Duodenal mucosa (tissue), 2 donors: ENCODE results near the gene MFN2.
A peak's percentile ranks its signal among the peaks of the same experiment; 100 is the strongest.

Source experiments
- H3K27ac ChIP-seq: one replicate; pipeline ENCODE4 v1.7.0; 2013; ENCODE audit warnings: low read depth, low read length
- H3K27me3 ChIP-seq, 2 donors: one replicate each; pipeline ENCODE4 v1.7.0; 2013; ENCODE audit warnings: low read length in 2 of 2, control low read depth in 1 of 2; ENCODE audit not compliant: insufficient read depth in 2 of 2, control insufficient read depth in 1 of 2
- H3K36me3 ChIP-seq, 2 donors: one replicate each; pipeline ENCODE4 v1.7.0; 2013; ENCODE audit warnings: low read length in 2 of 2, control low read depth in 1 of 2; ENCODE audit not compliant: insufficient read depth in 2 of 2, control insufficient read depth in 1 of 2
- H3K4me1 ChIP-seq, 2 donors: one replicate each; pipeline ENCODE4 v1.7.0; 2013; ENCODE audit warnings: low read length in 2 of 2, control low read depth in 1 of 2; ENCODE audit not compliant: insufficient read depth in 2 of 2, control insufficient read depth in 1 of 2
- H3K4me3 ChIP-seq, 2 donors: one replicate each; pipeline ENCODE4 v1.7.0; 2013; ENCODE audit warnings: low read length in 2 of 2, low read depth in 1 of 2
- H3K9ac ChIP-seq, 2 donors: one replicate each; pipeline ENCODE4 v1.7.0; 2013; ENCODE audit warnings: low read length in 2 of 2, low read depth in 1 of 2
- H3K9me3 ChIP-seq, 2 donors: one replicate each; pipeline ENCODE4 v1.7.0; 2013; ENCODE audit warnings: low read length in 2 of 2, control low read depth in 1 of 2; ENCODE audit not compliant: control insufficient read depth in 1 of 2

MFN2 gene

GRCh38 chr1:11980676-11980972, 380 bp downstream of the MFN2 start:
- Histone ChIP-seq H3K4me3 (peak overlapping the region; percentile 98 to 99), H3K9me3 (no peaks in the 10 kb centered on the region), H3K27ac (peak overlapping the region; percentile 93), H3K36me3 (peaks cover 6 to 28% of the 10 kb centered on the region in 2 donors), H3K9ac (peak overlapping the region; percentile 99 to 100), H3K27me3 (no peaks in the 10 kb centered on the region), H3K4me1 (peaks cover 55 to 63% of the 10 kb centered on the region in 2 donors)

GRCh38 chr1:11981378-11982009, 1.2 kb downstream of the MFN2 start:
- peak overlapping the region; percentile 98 to 99 for H3K4me3 ChIP-seq
- H3K9me3 ChIP-seq = no peaks in the 10 kb centered on the region
- H3K27ac ChIP-seq = no peak overlapping the region
- peaks cover 13 to 36% of the 10 kb centered on the region in 2 donors for H3K36me3 ChIP-seq
- peak overlapping the region in 1 of 2 donors; percentile 100 for H3K9ac ChIP-seq
- H3K4me1 ChIP-seq = peaks cover 55 to 69% of the 10 kb centered on the region in 2 donors
- H3K27me3 ChIP-seq = no peaks in the 10 kb centered on the region

- Histone ChIP-seq H3K4me1 (peaks cover 55 to 69% of the 10 kb centered on the region in 2 donors), H3K9me3 (no peaks in the 10 kb centered on the region), H3K36me3 (peaks cover 13 to 36% of the 10 kb centered on the region in 2 donors), H3K4me3 (peak overlapping the region in 1 of 2 donors; percentile 99), H3K27me3 (no peaks in the 10 kb centered on the region), H3K27ac (no peak overlapping the region), H3K9ac (peak overlapping the region in 1 of 2 donors; percentile 100)
These were observed 1.8 kb downstream of the MFN2 start for GRCh38 chr1:11982010-11982392.

GRCh38 chr1:11984121-11984520, 3.9 kb downstream of the MFN2 start:
- H3K27ac ChIP-seq = peak overlapping the region; percentile 51
- H3K4me3 ChIP-seq = peak overlapping the region in 1 of 2 donors; percentile 44
- H3K9ac ChIP-seq = peak overlapping the region; percentile 13 to 56
- no peaks in the 10 kb centered on the region for H3K9me3 ChIP-seq
- H3K4me1 ChIP-seq = peaks cover 45 to 57% of the 10 kb centered on the region in 2 donors
- H3K27me3 ChIP-seq = no peaks in the 10 kb centered on the region
- H3K36me3 ChIP-seq = peaks cover 16 to 45% of the 10 kb centered on the region in 2 donors

- Histone ChIP-seq H3K27ac (no peak overlapping the region), H3K4me1 (peaks cover 40 to 53% of the 10 kb centered on the region in 2 donors), H3K27me3 (no peaks in the 10 kb centered on the region), H3K36me3 (peaks cover 21 to 49% of the 10 kb centered on the region in 2 donors), H3K9ac (peak overlapping the region; percentile 13 to 56), H3K9me3 (no peaks in the 10 kb centered on the region), H3K4me3 (no peak overlapping the region)
These were observed 4.3 kb downstream of the MFN2 start for GRCh38 chr1:11984576-11984975.

- peak overlapping the region; percentile 51 for H3K27ac ChIP-seq
These were observed 4.9 kb downstream of the MFN2 start for GRCh38 chr1:11985171-11985570.

GRCh38 chr1:11985851-11986250, 5.6 kb downstream of the MFN2 start:
- Histone ChIP-seq H3K27me3 (no peaks in the 10 kb centered on the region), H3K27ac (no peak overlapping the region), H3K9me3 (no peaks in the 10 kb centered on the region), H3K36me3 (peaks cover 31 to 62% of the 10 kb centered on the region in 2 donors), H3K4me1 (peaks cover 37 to 48% of the 10 kb centered on the region in 2 donors), H3K9ac (no peak overlapping the region), H3K4me3 (no peak overlapping the region)

More at GRCh38 chr1:11985171-11985570, 4.9 kb downstream of the MFN2 start:
- H3K9me3 ChIP-seq = no peaks in the 10 kb centered on the region
- peaks cover 26 to 55% of the 10 kb centered on the region in 2 donors for H3K36me3 ChIP-seq
- peak overlapping the region in 1 of 2 donors; percentile 56 for H3K9ac ChIP-seq
- H3K4me1 ChIP-seq = peaks cover 38 to 50% of the 10 kb centered on the region in 2 donors
- no peak overlapping the region for H3K4me3 ChIP-seq
- H3K27me3 ChIP-seq = no peaks in the 10 kb centered on the region

GRCh38 chr1:11989669-11990068, 9.4 kb downstream of the MFN2 start:
- H3K9ac ChIP-seq = no peak overlapping the region
- no peaks in the 10 kb centered on the region for H3K9me3 ChIP-seq
- peaks cover 42 to 65% of the 10 kb centered on the region in 2 donors for H3K36me3 ChIP-seq
- peaks cover 6 to 12% of the 10 kb centered on the region in 2 donors for H3K4me1 ChIP-seq
- H3K27me3 ChIP-seq = no peaks in the 10 kb centered on the region
- no peak overlapping the region for H3K4me3 ChIP-seq
- H3K27ac ChIP-seq = no peak overlapping the region

GRCh38 chr1:11990303-11991032, 10.2 kb downstream of the MFN2 start:
- H3K4me3 ChIP-seq = no peak overlapping the region
- H3K9ac ChIP-seq = no peak overlapping the region
- peaks cover 0 to 7% of the 10 kb centered on the region in 2 donors for H3K4me1 ChIP-seq
- H3K27ac ChIP-seq = no peak overlapping the region
- H3K36me3 ChIP-seq = peaks cover 43 to 73% of the 10 kb centered on the region in 2 donors
- H3K27me3 ChIP-seq = no peaks in the 10 kb centered on the region
- no peaks in the 10 kb centered on the region for H3K9me3 ChIP-seq

- Histone ChIP-seq H3K9ac (no peak overlapping the region), H3K36me3 (peaks cover 46 to 81% of the 10 kb centered on the region in 2 donors), H3K9me3 (no peaks in the 10 kb centered on the region), H3K4me3 (no peak overlapping the region), H3K27ac (no peak overlapping the region), H3K4me1 (no peaks in the 10 kb centered on the region), H3K27me3 (no peaks in the 10 kb centered on the region)
These were observed 11.9 kb downstream of the MFN2 start for GRCh38 chr1:11991969-11992676.
